AG09319 (cell line): ENCODE results near the gene MCF2L2.

Source experiments
- DNase-seq: peaks from one replicate; pipeline ENCODE4 v3.0.0-alpha.2; 2010; ENCODE audit warnings: low read depth; ENCODE audit errors: extremely low read depth
- TF ChIP-seq, protein P1 (sequence below): IDR thresholded peaks from 2 replicates; pipeline ENCODE4 v1.5.1; 2011; ENCODE audit warnings: low read depth, mild to moderate bottlenecking, inconsistent platforms, low read length, moderate library complexity

MCF2L2 gene

DNA sequence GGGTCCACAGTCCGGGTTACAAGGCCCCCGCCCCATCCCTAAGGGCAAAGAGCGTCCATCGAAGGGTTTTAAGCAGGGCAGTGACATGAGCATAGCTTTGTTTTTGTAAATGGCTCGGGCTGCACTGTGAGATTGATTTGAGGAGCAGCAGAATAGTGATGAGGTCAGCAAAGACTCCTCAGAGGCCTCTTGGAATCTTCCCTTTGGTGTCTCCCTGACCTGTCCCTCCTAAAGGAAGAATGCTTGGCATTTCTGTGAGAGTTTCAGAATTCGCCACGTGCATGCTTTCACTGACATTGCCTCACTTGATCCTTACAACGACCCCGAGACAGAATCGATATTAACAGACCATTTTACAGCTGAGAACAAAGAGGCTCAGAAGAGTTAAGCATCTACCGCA, 286.2 kb downstream of the MCF2L2 start:
- TF ChIP-seq, protein P1, sequence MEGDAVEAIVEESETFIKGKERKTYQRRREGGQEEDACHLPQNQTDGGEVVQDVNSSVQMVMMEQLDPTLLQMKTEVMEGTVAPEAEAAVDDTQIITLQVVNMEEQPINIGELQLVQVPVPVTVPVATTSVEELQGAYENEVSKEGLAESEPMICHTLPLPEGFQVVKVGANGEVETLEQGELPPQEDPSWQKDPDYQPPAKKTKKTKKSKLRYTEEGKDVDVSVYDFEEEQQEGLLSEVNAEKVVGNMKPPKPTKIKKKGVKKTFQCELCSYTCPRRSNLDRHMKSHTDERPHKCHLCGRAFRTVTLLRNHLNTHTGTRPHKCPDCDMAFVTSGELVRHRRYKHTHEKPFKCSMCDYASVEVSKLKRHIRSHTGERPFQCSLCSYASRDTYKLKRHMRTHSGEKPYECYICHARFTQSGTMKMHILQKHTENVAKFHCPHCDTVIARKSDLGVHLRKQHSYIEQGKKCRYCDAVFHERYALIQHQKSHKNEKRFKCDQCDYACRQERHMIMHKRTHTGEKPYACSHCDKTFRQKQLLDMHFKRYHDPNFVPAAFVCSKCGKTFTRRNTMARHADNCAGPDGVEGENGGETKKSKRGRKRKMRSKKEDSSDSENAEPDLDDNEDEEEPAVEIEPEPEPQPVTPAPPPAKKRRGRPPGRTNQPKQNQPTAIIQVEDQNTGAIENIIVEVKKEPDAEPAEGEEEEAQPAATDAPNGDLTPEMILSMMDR: no peak
- DNase-seq: no peak

- DNase-seq: no peak
- TF ChIP-seq, protein P1: no peak
Measured at GRCh38 chr3:183134844-183135243, 293.6 kb downstream of the MCF2L2 start.

DNA sequence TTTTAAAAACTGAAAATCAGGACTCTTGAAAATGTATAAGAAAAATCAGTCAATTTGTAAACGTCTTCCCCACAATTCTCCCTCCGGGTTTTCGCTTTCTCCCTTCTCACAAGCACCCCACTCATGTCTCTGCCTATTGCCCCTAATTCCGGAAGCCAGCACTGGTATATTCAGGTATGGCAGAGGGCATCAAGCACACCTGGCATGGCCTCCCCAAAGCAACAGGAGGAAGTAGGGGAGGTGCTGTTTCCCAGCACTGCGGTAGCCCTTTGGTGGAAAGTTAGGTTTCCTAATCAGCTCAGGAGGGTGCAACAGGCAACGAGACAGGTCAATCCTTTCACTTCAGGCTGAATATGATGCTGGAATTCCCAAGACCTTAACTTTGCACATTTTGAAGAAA, 296.0 kb downstream of the MCF2L2 start:
- no peak for DNase-seq
- TF ChIP-seq, protein P1: no peak

DNA sequence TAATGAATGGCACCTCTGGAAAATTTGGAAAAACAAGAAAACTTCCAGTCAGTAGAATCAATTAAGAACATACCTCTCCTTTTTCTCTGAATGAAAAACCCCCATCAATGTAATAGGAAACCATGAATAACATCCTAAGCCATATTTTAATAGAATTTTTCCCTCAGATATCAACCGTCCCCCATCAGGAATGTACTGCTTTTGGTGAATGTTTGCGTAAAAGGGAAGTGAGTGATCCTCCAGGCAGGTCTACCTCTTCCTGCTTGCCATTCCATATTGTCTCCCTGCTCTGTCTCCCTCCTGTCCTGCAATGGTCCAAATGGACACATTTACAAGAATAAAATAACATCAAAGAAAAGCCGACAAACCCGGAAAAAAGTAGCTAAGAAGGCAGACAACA, 296.7 kb downstream of the MCF2L2 start:
- no peak for DNase-seq
- TF ChIP-seq, protein P1: no peak

DNA sequence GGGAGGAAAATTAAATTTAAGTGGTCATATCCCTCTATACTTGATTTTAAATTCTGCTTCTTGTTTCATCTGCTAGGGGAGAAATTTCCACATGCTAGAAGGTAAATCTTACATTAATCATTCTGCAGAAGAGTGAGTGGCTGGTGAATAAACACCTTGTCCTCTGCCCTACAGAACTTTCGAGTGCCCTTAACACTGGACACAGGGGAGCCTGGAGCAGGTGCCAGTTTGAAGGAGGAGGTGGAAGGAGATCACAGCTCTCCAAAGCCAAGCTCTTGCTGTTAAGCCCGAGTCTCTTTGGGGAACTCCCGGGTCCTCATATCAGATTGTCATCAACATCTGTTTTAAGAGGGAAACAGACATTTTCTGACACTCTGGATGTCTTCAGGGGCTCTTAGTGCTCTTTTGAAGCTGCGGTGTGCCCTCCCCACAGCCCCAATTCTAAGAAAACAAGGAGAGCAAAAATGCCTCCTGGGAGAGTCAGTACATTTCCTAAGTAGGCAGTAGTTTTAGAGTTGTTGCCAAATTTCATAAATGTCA, 297.2 kb downstream of the MCF2L2 start:
- DNase-seq: no peak
- TF ChIP-seq, protein P1: no peak

GRCh38 chr3:183129243-183129642, 299.2 kb downstream of the MCF2L2 start:
- TF ChIP-seq, protein P1: no peak
- DNase-seq: no peak

- no peak for DNase-seq
- TF ChIP-seq, protein P1: no peak
Measured at GRCh38 chr3:183128709-183129108, 299.7 kb downstream of the MCF2L2 start.
